GM13976 (cell line): ENCODE results near the gene BET1L.
A peak's percentile ranks its signal among the peaks of the same experiment; 100 is the strongest.
"Not testable (repeated sequence)": the region's sequence is repeated elsewhere in the genome, so short reads cannot be mapped to it uniquely, and the experiment has no call there.

Source experiments
- DNase-seq: peaks from one replicate; pipeline ENCODE4 v3.0.0; 2012; ENCODE audit warnings: low spot score
- CTCF ChIP-seq: IDR thresholded peaks from 2 replicates; pipeline ENCODE4 v1.5.1; 2012; ENCODE audit warnings: borderline replicate concordance, mild to moderate bottlenecking; ENCODE audit not compliant: insufficient read depth; ENCODE audit errors: extremely low read depth, missing control alignments, control extremely low read depth
- in situ Hi-C: fragments of 300-500 bp; cut with MboI; formaldehyde crosslinking; loops from one replicate; pipeline ENCODE4 v1.12.0; 2022; ENCODE audit warnings: low sequenced_read_pairs, mixed read lengths, inconsistent platforms; ENCODE audit not compliant: unreplicated experiment

Gene BET1L

GRCh38 chr11:198236-198806, 8.9 kb downstream of the BET1L start:
- no peak for DNase-seq
- TF ChIP-seq CTCF = no peak
- in situ Hi-C loops = no loop called here

GRCh38 chr11:197741-198235, 9.4 kb downstream of the BET1L start:
- in situ Hi-C loops = no loop called here
- no peak for TF ChIP-seq CTCF

GRCh38 chr11:196786-197731, 10.1 kb downstream of the BET1L start:
- in situ Hi-C loops = no loop called here
- DNase-seq = no peak
- TF ChIP-seq CTCF = no peak

More at GRCh38 chr11:197741-198235, 9.4 kb downstream of the BET1L start:
- no peak for DNase-seq

GRCh38 chr11:193481-193880, 13.7 kb downstream of the BET1L start:
- in situ Hi-C loops, DNase-seq: not testable (repeated sequence)

- in situ Hi-C loops, DNase-seq: not testable (repeated sequence)
Measured at GRCh38 chr11:192674-193128, 14.5 kb downstream of the BET1L start, which contains the start of gene SCGB1C1. Gene SCGB1C1 (plus strand): TSS chr11:193078. CDS start chr11:193100, 22 bp downstream.

GRCh38 chr11:191490-192478, 15.4 kb downstream of the BET1L start:
- TF ChIP-seq CTCF = peak; percentile 43
- DNase-seq, in situ Hi-C loops: not testable (repeated sequence)

- in situ Hi-C loops = not testable (repeated sequence)
Measured at GRCh38 chr11:190546-190945, 16.7 kb downstream of the BET1L start.

More at GRCh38 chr11:190546-190945, 16.7 kb downstream of the BET1L start:
- DNase-seq = not testable (repeated sequence)
